ENCODE data around the gene BTG1.

- TF ChIP-seq EZH2phosphoT487 (IDR thresholded peaks at IDR 0.05; ENCODE audit: unreplicated experiment) (no peak), CREB1 (CRISPR knock-in tag; IDR thresholded peaks at IDR 0.05; ENCODE audit: low read depth) (no peak), EZH2 (IDR thresholded peaks at IDR 0.05; ENCODE audit: low read depth, unreplicated experiment) (no peak)
- TF ChIP-seq, protein P1, sequence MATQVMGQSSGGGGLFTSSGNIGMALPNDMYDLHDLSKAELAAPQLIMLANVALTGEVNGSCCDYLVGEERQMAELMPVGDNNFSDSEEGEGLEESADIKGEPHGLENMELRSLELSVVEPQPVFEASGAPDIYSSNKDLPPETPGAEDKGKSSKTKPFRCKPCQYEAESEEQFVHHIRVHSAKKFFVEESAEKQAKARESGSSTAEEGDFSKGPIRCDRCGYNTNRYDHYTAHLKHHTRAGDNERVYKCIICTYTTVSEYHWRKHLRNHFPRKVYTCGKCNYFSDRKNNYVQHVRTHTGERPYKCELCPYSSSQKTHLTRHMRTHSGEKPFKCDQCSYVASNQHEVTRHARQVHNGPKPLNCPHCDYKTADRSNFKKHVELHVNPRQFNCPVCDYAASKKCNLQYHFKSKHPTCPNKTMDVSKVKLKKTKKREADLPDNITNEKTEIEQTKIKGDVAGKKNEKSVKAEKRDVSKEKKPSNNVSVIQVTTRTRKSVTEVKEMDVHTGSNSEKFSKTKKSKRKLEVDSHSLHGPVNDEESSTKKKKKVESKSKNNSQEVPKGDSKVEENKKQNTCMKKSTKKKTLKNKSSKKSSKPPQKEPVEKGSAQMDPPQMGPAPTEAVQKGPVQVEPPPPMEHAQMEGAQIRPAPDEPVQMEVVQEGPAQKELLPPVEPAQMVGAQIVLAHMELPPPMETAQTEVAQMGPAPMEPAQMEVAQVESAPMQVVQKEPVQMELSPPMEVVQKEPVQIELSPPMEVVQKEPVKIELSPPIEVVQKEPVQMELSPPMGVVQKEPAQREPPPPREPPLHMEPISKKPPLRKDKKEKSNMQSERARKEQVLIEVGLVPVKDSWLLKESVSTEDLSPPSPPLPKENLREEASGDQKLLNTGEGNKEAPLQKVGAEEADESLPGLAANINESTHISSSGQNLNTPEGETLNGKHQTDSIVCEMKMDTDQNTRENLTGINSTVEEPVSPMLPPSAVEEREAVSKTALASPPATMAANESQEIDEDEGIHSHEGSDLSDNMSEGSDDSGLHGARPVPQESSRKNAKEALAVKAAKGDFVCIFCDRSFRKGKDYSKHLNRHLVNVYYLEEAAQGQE (IDR thresholded peaks at IDR 0.05; ENCODE audit: unreplicated experiment): no peak
- TF ChIP-seq, protein P2, sequence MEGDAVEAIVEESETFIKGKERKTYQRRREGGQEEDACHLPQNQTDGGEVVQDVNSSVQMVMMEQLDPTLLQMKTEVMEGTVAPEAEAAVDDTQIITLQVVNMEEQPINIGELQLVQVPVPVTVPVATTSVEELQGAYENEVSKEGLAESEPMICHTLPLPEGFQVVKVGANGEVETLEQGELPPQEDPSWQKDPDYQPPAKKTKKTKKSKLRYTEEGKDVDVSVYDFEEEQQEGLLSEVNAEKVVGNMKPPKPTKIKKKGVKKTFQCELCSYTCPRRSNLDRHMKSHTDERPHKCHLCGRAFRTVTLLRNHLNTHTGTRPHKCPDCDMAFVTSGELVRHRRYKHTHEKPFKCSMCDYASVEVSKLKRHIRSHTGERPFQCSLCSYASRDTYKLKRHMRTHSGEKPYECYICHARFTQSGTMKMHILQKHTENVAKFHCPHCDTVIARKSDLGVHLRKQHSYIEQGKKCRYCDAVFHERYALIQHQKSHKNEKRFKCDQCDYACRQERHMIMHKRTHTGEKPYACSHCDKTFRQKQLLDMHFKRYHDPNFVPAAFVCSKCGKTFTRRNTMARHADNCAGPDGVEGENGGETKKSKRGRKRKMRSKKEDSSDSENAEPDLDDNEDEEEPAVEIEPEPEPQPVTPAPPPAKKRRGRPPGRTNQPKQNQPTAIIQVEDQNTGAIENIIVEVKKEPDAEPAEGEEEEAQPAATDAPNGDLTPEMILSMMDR (conservative IDR thresholded peaks at IDR 0.05; ENCODE audit: low read depth in 2 of 2): no peak
Measured at GRCh38 chr12:92167075-92167474, 21.4 kb upstream of the BTG1 start.

Measured in GM23338 (cell line).